ENCODE results near the gene KRTCAP2. TPM values are rescaled to one million over a fixed set of nuclear protein-coding genes. Genes with fewer than 3 reads are reported as not detected.

KRTCAP2 gene
- total RNA-seq, 4 donors from 2014 or later, result 102 to 167 (median 146) TPM

GRCh38 chr1:155202198-155202597, 29.1 kb upstream of the KRTCAP2 start:
- Histone ChIP-seq H3K27ac (no peak overlapping the region), H3K36me3 (peaks cover 0 to 79% (median 5%) of the 10 kb centered on the region in 3 donors), H3K4me1 (peaks cover 0 to 20% (median 8%) of the 10 kb centered on the region in 4 donors), H3K27me3 (no peaks in the 10 kb centered on the region), H3K4me3 (no peak overlapping the region), H3K9me3 (no peaks in the 10 kb centered on the region)
- no peak for DNase-seq (ENCODE audit: low spot score in 2 of 2)
- TF ChIP-seq EP300 (IDR thresholded peaks at IDR 0.05) (no peak), POLR2A (IDR thresholded peaks at IDR 0.05) (no peak), CTCF (IDR thresholded peaks at IDR 0.05) (no peak)
- 70 to 86% methylated on average over 6 of the region's 7 CpGs for WGBS, 2 donors

DNA sequence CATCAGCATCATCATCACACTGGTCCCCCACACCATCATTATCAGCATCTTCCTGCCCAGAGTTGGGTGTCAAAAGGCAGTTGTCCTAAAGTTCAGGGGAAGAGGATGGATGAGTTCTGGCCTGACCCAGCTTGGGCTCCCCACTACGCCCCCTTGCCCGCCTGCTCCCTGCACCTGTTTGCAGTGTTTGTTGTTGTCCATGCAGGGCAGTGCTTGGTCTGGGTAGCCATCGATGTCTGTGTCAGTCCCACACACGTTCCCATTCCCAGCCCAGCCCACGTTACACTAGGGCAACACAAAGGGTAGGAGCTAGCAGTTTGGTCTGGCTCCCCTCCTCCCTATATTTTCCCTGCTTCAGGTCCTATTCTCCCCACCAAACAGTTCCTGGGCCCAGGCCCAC, 27.8 kb upstream of the KRTCAP2 start:
- H3K9me3 ChIP-seq, result no peaks in the 10 kb centered on the region
- H3K4me3 ChIP-seq, result no peak overlapping the region
- no peak for DNase-seq (ENCODE audit: low spot score in 2 of 2)
- 83 to 84% methylated on average over 5 of the region's 5 CpGs for WGBS, 2 donors
- H3K27me3 ChIP-seq, result no peaks in the 10 kb centered on the region
- TF ChIP-seq EP300 (IDR thresholded peaks at IDR 0.05), result no peak
- TF ChIP-seq CTCF (IDR thresholded peaks at IDR 0.05), result no peak
- TF ChIP-seq POLR2A (IDR thresholded peaks at IDR 0.05), result no peak
- H3K36me3 ChIP-seq, result peaks cover 0 to 92% (median 5%) of the 10 kb centered on the region in 3 donors
- peaks cover 0 to 20% (median 2%) of the 10 kb centered on the region in 4 donors for H3K4me1 ChIP-seq
- no peak overlapping the region for H3K27ac ChIP-seq

- WGBS, 2 donors, result 83 to 91% methylated on average over 4 of the region's 4 CpGs
- DNase-seq (ENCODE audit: low spot score in 2 of 2), result no peak
- no peak for TF ChIP-seq EP300 (IDR thresholded peaks at IDR 0.05)
- no peak for TF ChIP-seq CTCF (IDR thresholded peaks at IDR 0.05)
- no peak for TF ChIP-seq POLR2A (IDR thresholded peaks at IDR 0.05)
- Histone ChIP-seq H3K4me1 (peaks cover 0 to 24% (median 6%) of the 10 kb centered on the region in 4 donors), H3K9me3 (no peaks in the 10 kb centered on the region), H3K27me3 (no peaks in the 10 kb centered on the region), H3K36me3 (peaks cover 0 to 90% (median under 1%) of the 10 kb centered on the region in 3 donors), H3K4me3 (no peak overlapping the region), H3K27ac (no peak overlapping the region)
These were observed 26.7 kb upstream of the KRTCAP2 start for GRCh38 chr1:155199792-155200191.

DNA sequence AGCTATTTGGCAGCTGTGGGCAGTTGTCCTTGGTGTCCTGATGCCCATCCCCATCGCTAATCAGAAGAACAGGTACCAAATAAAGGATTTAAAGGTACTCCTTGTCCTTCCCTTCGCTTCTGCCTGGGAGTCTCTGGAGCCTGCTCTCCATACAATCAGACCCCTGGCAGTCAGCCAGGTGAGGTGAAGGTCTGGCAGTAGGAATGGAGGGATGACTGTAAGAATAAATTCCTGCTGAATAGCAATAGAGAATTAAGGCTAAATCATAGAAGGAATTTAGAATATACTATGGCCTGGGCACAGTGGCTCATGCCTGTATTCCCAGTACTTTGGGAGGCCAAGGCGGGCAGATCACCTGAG, 25.4 kb upstream of the KRTCAP2 start:
- Histone ChIP-seq H3K4me3 (no peak overlapping the region), H3K36me3 (peaks cover 0 to 79% (median 0%) of the 10 kb centered on the region in 3 donors), H3K4me1 (peaks cover 0 to 33% (median 9%) of the 10 kb centered on the region in 4 donors), H3K9me3 (no peaks in the 10 kb centered on the region), H3K27ac (no peak overlapping the region), H3K27me3 (no peaks in the 10 kb centered on the region)
- WGBS, 2 donors, result 93 to 96% methylated on average over 3 of the region's 3 CpGs
- no peak for TF ChIP-seq CTCF (IDR thresholded peaks at IDR 0.05)
- no peak for TF ChIP-seq POLR2A (IDR thresholded peaks at IDR 0.05)
- no peak for TF ChIP-seq EP300 (IDR thresholded peaks at IDR 0.05)
- DNase-seq (ENCODE audit: low spot score in 2 of 2), result no peak

DNA sequence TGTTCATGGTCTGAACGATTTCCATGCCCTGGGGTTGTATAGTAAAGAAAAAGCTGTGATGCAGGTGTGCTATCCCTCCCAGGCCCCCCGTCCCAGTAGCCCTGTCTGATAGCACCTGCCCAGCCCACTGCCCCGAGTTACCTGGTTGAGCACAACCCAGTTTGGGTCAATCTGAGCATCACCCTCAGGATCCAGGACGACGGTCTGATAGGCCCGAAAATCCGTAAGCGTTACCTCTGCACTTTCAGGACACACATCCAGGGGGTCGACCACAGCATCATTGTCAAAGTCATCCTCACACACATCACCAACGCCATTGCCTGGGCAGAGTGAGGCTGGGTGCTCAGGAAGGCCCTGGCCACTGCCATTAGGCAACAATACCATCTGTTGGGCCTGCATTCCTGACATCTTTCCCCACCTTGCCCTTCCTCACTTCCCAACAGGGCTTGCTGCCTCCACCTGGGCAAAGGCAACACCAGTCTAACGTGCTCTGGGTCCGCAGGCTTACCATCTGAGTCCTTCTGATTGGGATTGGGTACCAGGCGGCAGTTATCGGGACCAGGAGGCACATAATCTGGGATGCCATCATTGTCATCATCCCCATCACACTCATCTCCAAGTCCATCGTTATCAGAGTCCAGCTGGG, 24.9 kb upstream of the KRTCAP2 start:
- Histone ChIP-seq H3K36me3 (peaks cover 0 to 74% (median 0%) of the 10 kb centered on the region in 3 donors), H3K27me3 (no peaks in the 10 kb centered on the region), H3K4me1 (peaks cover 0 to 38% (median 12%) of the 10 kb centered on the region in 4 donors), H3K4me3 (no peak overlapping the region), H3K27ac (no peak overlapping the region), H3K9me3 (no peaks in the 10 kb centered on the region)
- no peak for DNase-seq (ENCODE audit: low spot score in 2 of 2)
- WGBS, 2 donors, result 93 to 95% methylated on average over 14 to 15 of the region's 15 CpGs
- no peak for TF ChIP-seq POLR2A (IDR thresholded peaks at IDR 0.05)
- no peak for TF ChIP-seq EP300 (IDR thresholded peaks at IDR 0.05)
- no peak for TF ChIP-seq CTCF (IDR thresholded peaks at IDR 0.05)
